ENCODE results near the gene KCNK3.

GRCh38 chr2:26692279-26692896, at the start of gene KCNK3:
- TF ChIP-seq CTCF (IDR thresholded peaks at IDR 0.05) (no peak), POLR2A (IDR thresholded peaks at IDR 0.05) (no peak)
